ENCODE results near the gene SSR1.

SSR1 gene

GRCh38 chr6:7241160-7241559, 71.8 kb downstream of the SSR1 start:
- no peak for DNase-seq (ENCODE audit: low read depth in 1 of 2, low spot score in 1 of 2)

GRCh38 chr6:7240351-7240750, 72.6 kb downstream of the SSR1 start:
- DNase-seq (ENCODE audit: low read depth in 1 of 2, low spot score in 1 of 2): no peak

GRCh38 chr6:7239590-7239948, 73.4 kb downstream of the SSR1 start:
- no peak for DNase-seq (ENCODE audit: low read depth in 1 of 2, low spot score in 1 of 2)

DNA sequence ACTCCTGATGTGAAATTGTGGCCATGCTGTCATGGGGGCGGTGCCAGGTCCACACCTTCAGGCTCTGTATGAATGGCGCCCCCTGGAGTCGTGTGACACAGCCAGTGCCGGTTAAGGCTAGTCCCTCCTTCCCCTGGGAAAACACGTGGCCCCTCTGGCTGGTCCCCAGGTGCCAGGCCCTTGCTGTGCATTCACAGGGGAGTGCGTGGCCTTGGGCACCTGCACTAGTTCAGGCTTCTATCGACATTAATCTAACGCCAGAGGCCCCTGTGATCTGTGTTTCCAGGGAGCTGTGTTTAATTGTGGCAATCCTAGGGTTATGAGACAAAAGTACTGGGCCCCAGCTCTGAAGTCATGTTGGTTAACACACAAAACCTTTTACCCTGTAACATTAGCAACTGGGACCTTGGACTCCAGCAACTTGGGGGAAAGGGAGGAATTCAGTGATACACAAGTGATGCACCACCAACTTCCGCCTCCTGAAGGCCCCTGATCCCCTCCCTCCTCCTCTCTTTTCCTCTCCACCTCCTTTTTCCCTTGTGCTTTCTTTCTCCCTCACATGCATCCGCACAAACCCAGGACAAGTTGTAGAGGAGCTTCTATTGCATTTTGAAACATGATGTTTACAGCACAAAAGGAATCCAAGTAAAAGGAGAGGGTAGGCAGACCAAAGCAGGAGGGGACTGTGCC, 74.0 kb downstream of the SSR1 start:
- DNase-seq (ENCODE audit: low read depth in 1 of 2, low spot score in 1 of 2): peak in 1 of 2 donors; percentile 61

GRCh38 chr6:7238526-7238899, 74.5 kb downstream of the SSR1 start:
- no peak for DNase-seq (ENCODE audit: low read depth in 1 of 2, low spot score in 1 of 2)

DNA sequence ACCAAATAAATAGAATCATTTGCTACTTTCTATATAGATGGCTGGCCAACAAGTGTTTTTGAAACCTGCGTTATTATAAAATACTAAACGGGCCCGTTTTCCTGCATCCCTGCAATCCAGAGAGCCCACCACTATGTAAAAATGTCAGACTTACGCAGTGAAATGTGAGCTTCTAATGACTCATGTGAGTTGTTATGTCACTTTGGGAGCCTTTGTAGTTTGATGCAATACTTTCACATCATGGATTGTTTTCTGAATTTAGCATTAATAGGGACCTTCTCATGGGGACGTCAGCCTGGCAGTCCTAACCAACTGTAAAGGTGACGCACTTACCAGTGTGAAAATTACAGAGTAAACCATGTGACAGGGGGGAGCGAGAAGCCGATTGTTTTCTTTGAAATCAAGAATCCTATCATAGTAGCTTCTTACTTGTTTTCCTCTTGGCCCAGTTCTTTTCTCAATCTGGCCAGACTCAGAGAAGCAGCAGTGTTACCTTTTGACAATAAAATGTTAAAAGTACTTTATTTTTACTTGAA, 75.3 kb downstream of the SSR1 start:
- no peak for DNase-seq (ENCODE audit: low read depth in 1 of 2, low spot score in 1 of 2)

DNA sequence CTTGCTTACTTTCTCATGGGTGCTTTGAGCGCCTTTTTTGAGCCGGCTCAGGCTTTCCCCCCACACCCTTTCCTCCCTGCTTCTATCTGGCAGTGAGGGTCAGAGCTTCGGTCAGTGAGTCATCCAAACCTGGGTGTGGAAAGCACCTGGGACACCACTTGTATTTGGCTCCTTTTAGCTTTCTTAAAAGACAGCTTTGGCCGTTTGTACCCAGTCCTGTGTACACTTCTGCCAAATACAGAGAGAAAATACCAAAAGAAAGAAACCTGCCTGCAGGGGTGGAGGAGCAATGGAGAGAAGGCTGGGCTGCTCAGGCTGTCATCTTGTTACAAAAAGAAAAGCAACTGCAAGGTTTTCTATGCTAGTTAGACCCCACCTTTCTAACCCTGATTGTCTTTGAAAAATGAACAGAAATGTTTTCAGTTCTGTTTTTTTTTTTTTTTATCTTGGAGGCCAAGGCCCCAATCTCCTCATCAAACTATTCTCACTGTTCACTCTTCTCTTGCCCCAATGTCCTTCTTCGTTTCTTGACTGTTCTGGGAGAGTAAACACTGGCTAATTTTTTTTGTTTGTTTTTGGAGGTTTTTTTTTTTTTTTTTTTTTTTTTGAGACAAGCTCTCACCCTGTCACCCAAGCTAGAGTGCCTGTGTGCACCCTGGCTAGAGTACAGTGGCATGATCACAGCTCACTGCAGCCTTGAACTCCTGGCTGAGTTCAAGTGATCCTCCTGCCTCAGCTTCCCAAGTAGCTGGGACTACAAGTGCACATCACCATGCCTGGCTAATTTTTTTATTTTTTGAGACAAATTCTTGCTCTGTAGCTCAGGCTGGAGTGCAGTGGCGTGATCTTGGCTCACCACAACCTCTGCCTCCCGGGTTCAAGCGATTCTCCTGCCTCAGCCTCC, 76.4 kb downstream of the SSR1 start:
- DNase-seq (ENCODE audit: low read depth in 1 of 2, low spot score in 1 of 2): no peak

GRCh38 chr6:7235712-7236305, 77.2 kb downstream of the SSR1 start:
- DNase-seq (ENCODE audit: low read depth in 1 of 2, low spot score in 1 of 2): no peak

GRCh38 chr6:7234547-7234946, 78.5 kb downstream of the SSR1 start:
- DNase-seq (ENCODE audit: low read depth in 1 of 2, low spot score in 1 of 2): no peak

GRCh38 chr6:7232351-7232750, 80.6 kb downstream of the SSR1 start:
- no peak for DNase-seq (ENCODE audit: low read depth in 1 of 2, low spot score in 1 of 2)

GRCh38 chr6:7230956-7231713, 81.9 kb downstream of the SSR1 start:
- DNase-seq (ENCODE audit: low read depth in 1 of 2, low spot score in 1 of 2): no peak

GRCh38 chr6:7230327-7230691, 82.7 kb downstream of the SSR1 start:
- DNase-seq (ENCODE audit: low read depth in 1 of 2, low spot score in 1 of 2): no peak

GRCh38 chr6:7229376-7230326, 83.3 kb downstream of the SSR1 start:
- DNase-seq (ENCODE audit: low read depth in 1 of 2, low spot score in 1 of 2): no peak

GRCh38 chr6:7228662-7229375, 84.2 kb downstream of the SSR1 start:
- no peak for DNase-seq (ENCODE audit: low read depth in 1 of 2, low spot score in 1 of 2)

DNA sequence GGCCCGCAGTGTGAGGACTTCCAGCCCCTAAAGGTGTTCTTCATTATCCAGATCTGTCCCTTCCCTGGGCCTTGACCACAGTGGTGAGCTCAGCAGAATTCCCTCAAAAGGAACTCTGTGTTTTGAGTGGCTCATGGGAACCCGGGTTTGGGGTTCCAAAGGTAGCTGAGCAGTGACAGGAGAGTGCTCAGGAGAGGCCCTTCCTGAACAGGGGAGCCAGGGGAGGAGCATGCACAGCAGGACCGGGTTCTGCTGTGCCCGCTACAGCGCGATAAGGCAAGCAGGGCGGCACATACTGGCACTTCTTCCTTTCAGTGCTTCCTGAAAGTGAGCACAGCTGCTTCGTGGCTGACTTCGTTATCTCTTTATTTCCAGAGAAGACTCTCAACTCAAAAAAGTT, 88.3 kb downstream of the SSR1 start:
- no peak for DNase-seq (ENCODE audit: low read depth in 1 of 2, low spot score in 1 of 2)

- DNase-seq (ENCODE audit: low read depth in 1 of 2, low spot score in 1 of 2): no peak
Measured at GRCh38 chr6:7222197-7222596, 90.8 kb downstream of the SSR1 start.

DNA sequence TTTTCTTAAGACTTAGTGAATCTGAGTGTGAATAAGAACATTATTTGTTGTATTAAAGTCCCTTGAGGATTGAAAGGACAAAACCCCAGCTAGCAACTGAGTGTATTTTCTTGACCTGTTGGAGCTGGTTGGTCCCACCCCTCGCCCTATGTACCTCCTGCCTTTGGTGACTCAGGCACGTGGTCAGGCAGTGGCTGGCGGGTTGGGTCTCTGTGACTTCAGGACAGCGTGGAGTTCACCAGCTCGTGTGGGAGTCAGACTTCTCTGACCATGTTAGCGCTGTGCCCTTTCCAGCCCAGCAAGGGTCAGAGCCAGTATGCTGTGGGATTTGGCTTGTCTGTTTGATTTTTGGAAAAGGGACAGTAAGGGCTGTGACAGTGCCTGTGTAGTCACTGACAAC, 93.7 kb downstream of the SSR1 start:
- DNase-seq (ENCODE audit: low read depth in 1 of 2, low spot score in 1 of 2): no peak

GRCh38 chr6:7218406-7218988, 94.5 kb downstream of the SSR1 start:
- DNase-seq (ENCODE audit: low read depth in 1 of 2, low spot score in 1 of 2): no peak
